Aortic smooth muscle cell (primary cell): ENCODE data around the gene ABTB1. TPM values are rescaled to one million over a fixed set of nuclear protein-coding genes. Genes with fewer than 3 reads are reported as not detected.

ENCODE experiments used
- total RNA-seq: library from RNA; depleted of rRNA; stranded (reverse); fragments of >200 nt; gene quantifications from 2 replicates; pipeline ENCODE4 v1.2.3, GENCODE V29; 2014

ABTB1 gene
- total RNA-seq: 10.0 and 16.6 TPM in 2 replicates

DNA sequence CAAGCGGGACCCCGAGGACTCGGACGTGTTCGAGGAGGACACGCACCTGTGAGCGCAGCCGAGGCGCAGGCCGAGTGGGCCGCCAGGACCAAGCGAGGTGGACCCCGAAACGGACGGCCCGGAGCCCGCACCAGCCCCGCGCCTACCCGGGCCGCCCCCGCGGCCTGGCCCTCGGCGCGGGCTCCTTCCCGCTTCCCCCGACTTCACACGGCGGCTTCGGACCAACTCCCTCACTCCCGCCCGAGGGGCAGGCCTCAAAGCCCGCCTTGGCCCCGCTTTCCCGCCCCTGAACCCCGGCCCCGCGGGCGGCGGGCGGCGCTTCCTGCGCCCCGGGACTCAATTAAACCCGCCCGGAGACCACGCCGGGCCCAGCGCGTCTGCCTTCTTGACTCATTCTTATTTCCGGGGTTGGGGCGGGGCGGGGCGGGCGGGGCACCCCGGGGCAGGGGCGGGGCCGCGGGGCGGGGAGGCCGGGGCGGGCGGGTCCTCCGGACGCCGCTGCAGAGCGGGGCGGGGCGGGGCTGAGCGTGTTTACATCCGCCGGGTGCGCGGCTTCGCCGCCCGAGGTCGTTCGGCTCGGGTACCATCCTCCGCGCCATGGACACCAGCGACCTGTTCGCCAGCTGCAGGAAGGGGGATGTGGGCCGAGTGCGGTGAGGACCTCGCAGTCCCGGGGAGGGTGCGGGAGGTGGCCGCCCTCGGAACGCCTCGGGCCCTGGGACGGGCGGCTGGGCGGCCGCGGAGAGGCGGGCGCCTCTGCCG lies at the start of gene ABTB1:
TSS of gene ABTB1 (plus strand) at position 524 of the 762 bp plus-strand sequence. CDS start at position 598, 74 bp downstream.

DNA sequence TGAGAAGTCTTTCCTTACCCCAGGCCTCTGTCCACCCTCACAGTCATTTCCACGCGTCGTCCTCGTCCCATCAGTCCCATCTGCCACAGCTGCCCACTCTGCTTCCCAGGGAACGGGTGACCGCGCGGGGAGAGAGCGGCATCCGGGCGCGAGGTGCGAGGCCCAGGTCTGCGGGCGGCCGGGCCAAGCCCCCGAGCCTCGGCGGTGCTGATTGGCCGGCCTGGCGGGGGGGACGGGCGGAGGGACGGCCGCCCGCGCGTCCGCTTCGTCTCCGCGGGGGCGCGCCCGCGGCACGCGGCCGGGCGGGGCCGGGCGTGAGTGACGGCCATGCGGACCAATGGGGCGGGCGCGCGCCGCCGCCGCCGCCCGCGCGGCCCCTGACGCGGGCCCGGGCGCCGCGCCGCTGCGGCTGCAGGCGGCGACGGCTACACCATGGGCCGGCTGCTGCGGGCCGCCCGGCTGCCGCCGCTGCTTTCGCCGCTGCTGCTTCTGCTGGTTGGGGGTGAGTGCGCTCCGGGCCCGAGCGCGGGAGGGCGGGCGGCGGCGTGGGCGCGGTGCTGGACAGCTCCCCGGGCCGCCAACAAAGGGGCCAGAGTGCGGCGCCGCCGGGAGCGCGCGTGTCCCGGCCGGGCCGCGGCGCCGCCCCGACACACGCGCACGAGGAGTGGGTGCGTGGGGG lies 43.8 kb upstream of the ABTB1 start, which contains the start of gene PODXL2:
TSS of gene PODXL2 (plus strand) at position 398 of the 679 bp plus-strand sequence. CDS start at position 433, 35 bp downstream.

Other genes with a start within 250 kb of the ABTB1 start
- gene TPRA1, start 82.2 kb upstream of the ABTB1 start, total RNA-seq: 36.1 and 38.7 TPM in 2 replicates
- 28.7 and 54.7 TPM in 2 replicates for gene MCM2, start 74.5 kb upstream of the ABTB1 start, total RNA-seq
- gene PODXL2, start 43.8 kb upstream of the ABTB1 start, total RNA-seq: 1.9 and 2.4 TPM in 2 replicates
- gene MGLL, start 149.6 kb downstream of the ABTB1 start, total RNA-seq: 6.6 and 18.4 TPM in 2 replicates
- 0.12 TPM in 1 of 2 replicates, not detected in the other for gene KBTBD12, start 242.3 kb downstream of the ABTB1 start, total RNA-seq